ENCODE data around the gene ANKRD18A.

DNA sequence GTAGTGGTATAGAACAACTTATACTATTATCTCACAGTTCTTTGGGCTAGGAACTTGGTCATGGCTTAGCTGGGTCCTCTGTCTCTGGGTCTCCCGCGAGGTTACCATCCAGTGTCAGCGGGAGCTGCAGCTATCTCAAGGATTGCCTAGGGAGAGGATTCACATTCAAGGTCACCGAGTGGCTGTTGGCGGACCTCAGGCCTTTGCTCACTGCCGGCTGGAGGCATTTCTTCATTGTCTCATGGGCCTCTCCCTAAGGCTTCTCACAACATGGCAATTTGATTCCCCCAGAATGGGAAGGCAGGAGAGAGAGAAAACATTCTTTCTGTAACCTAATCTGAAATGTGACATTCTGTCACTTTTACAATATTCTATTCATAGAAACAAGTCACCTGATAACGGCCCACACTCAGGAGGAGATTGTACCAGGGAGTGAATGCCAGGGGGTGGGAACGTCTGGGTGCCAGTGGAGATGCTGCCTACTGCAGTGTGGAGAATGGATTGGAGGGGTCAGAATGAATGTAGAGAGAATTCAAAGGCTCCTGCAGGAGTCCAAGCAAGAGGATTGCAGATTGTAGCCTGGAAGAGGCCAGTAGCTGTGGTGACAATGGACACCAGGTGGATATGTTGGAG lies 29.5 kb upstream of the ANKRD18A start:
- TF ChIP-seq, protein P1, sequence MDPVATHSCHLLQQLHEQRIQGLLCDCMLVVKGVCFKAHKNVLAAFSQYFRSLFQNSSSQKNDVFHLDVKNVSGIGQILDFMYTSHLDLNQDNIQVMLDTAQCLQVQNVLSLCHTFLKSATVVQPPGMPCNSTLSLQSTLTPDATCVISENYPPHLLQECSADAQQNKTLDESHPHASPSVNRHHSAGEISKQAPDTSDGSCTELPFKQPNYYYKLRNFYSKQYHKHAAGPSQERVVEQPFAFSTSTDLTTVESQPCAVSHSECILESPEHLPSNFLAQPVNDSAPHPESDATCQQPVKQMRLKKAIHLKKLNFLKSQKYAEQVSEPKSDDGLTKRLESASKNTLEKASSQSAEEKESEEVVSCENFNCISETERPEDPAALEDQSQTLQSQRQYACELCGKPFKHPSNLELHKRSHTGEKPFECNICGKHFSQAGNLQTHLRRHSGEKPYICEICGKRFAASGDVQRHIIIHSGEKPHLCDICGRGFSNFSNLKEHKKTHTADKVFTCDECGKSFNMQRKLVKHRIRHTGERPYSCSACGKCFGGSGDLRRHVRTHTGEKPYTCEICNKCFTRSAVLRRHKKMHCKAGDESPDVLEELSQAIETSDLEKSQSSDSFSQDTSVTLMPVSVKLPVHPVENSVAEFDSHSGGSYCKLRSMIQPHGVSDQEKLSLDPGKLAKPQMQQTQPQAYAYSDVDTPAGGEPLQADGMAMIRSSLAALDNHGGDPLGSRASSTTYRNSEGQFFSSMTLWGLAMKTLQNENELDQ (CRISPR knock-in tag; IDR thresholded peaks at IDR 0.05; ENCODE audit: borderline replicate concordance), result no peak
- TF ChIP-seq MYNN (CRISPR knock-in tag; IDR thresholded peaks at IDR 0.05; ENCODE audit: low read depth) (no peak), REPIN1 (CRISPR knock-in tag; IDR thresholded peaks at IDR 0.05; ENCODE audit: borderline replicate concordance, low read depth) (no peak), SALL2 (CRISPR knock-in tag; IDR thresholded peaks at IDR 0.05) (no peak), ZNF44 (CRISPR knock-in tag; IDR thresholded peaks at IDR 0.05) (no peak), CHD2 (IDR thresholded peaks at IDR 0.05; ENCODE audit: low read depth, low read length) (no peak), ETV6 (CRISPR knock-in tag; conservative IDR thresholded peaks at IDR 0.05) (no peak), CTCF (CRISPR knock-in tag; IDR thresholded peaks at IDR 0.05) (no peak), ZZZ3 (CRISPR knock-in tag; IDR thresholded peaks at IDR 0.05; ENCODE audit: borderline replicate concordance) (no peak), THAP9 (CRISPR knock-in tag; IDR thresholded peaks at IDR 0.05; ENCODE audit: borderline replicate concordance) (no peak)
- TF ChIP-seq, protein P2, sequence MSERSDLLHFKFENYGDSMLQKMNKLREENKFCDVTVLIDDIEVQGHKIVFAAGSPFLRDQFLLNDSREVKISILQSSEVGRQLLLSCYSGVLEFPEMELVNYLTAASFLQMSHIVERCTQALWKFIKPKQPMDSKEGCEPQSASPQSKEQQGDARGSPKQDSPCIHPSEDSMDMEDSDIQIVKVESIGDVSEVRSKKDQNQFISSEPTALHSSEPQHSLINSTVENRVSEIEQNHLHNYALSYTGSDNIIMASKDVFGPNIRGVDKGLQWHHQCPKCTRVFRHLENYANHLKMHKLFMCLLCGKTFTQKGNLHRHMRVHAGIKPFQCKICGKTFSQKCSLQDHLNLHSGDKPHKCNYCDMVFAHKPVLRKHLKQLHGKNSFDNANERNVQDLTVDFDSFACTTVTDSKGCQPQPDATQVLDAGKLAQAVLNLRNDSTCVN (CRISPR knock-in tag; IDR thresholded peaks at IDR 0.05; ENCODE audit: borderline replicate concordance), result no peak
